ENCODE data around the gene HEYL.

HEYL gene

GRCh38 chr1:39666772-39667171, 27.3 kb upstream of the HEYL start:
- DNase-seq (ENCODE audit: low read depth, low spot score), result no peak

- DNase-seq (ENCODE audit: low read depth, low spot score), result no peak
Observed at GRCh38 chr1:39663559-39663958, 24.1 kb upstream of the HEYL start.

GRCh38 chr1:39662861-39663260, 23.4 kb upstream of the HEYL start:
- DNase-seq (ENCODE audit: low read depth, low spot score), result no peak

GRCh38 chr1:39659538-39659937, 20.1 kb upstream of the HEYL start:
- no peak for DNase-seq (ENCODE audit: low read depth, low spot score)

- DNase-seq (ENCODE audit: low read depth, low spot score), result no peak
Observed at GRCh38 chr1:39659110-39659509, 19.7 kb upstream of the HEYL start.

- no peak for DNase-seq (ENCODE audit: low read depth, low spot score)
Observed at GRCh38 chr1:39657923-39658485, 18.6 kb upstream of the HEYL start.

- DNase-seq (ENCODE audit: low read depth, low spot score), result no peak
Observed at GRCh38 chr1:39657402-39657801, 18.0 kb upstream of the HEYL start.

- no peak for DNase-seq (ENCODE audit: low read depth, low spot score)
Observed at GRCh38 chr1:39656391-39656790, 16.9 kb upstream of the HEYL start.

- DNase-seq (ENCODE audit: low read depth, low spot score), result no peak
Observed at GRCh38 chr1:39655578-39656268, 16.3 kb upstream of the HEYL start.

GRCh38 chr1:39654291-39654690, 14.8 kb upstream of the HEYL start:
- DNase-seq (ENCODE audit: low read depth, low spot score), result no peak

GRCh38 chr1:39653546-39654031, 14.1 kb upstream of the HEYL start:
- no peak for DNase-seq (ENCODE audit: low read depth, low spot score)

- no peak for DNase-seq (ENCODE audit: low read depth, low spot score)
Observed at GRCh38 chr1:39652554-39652953, 13.1 kb upstream of the HEYL start.

GRCh38 chr1:39652105-39652504, 12.7 kb upstream of the HEYL start:
- no peak for DNase-seq (ENCODE audit: low read depth, low spot score)

- DNase-seq (ENCODE audit: low read depth, low spot score), result no peak
Observed at GRCh38 chr1:39650431-39650830, 11.0 kb upstream of the HEYL start.

- DNase-seq (ENCODE audit: low read depth, low spot score), result no peak
Observed at GRCh38 chr1:39649636-39650185, 10.3 kb upstream of the HEYL start.

- DNase-seq (ENCODE audit: low read depth, low spot score), result no peak
Observed at GRCh38 chr1:39648496-39648895, 9.1 kb upstream of the HEYL start.

- DNase-seq (ENCODE audit: low read depth, low spot score), result no peak
Observed at GRCh38 chr1:39647247-39647646, 7.8 kb upstream of the HEYL start.

- peak; percentile 79 for DNase-seq (ENCODE audit: low read depth, low spot score)
Observed at GRCh38 chr1:39646232-39647081, 7.0 kb upstream of the HEYL start.

GRCh38 chr1:39645411-39646043, 6.1 kb upstream of the HEYL start:
- DNase-seq (ENCODE audit: low read depth, low spot score), result no peak

- no peak for DNase-seq (ENCODE audit: low read depth, low spot score)
Observed at GRCh38 chr1:39643705-39644104, 4.3 kb upstream of the HEYL start.

- DNase-seq (ENCODE audit: low read depth, low spot score), result no peak
Observed at GRCh38 chr1:39642796-39643195, 3.4 kb upstream of the HEYL start.

- DNase-seq (ENCODE audit: low read depth, low spot score), result no peak
Observed at GRCh38 chr1:39640861-39641260, 1.4 kb upstream of the HEYL start.

Measured in brain pericyte (primary cell).